GM23338 (cell line): ENCODE measurements around the gene BRD3. TPM values are rescaled to one million over a fixed set of nuclear protein-coding genes. Genes with fewer than 3 reads are reported as not detected.

Experiments
- ATAC-seq: fragments of 200-7000 bp; cut with Tn5 transposase; 3 replicates; pipeline ENCODE4 v1.9.1; 2020
- DNase-seq: peaks from one replicate; pipeline ENCODE4 v3.0.0-alpha.2; 2015; ENCODE audit warnings: low spot score
- H2AFZ ChIP-seq: fragments of 200-600 bp; sonication (generic); 2 replicates; pipeline ENCODE4 v1.8.0; 2016; ENCODE audit warnings: antibody characterized with exemption, mild to moderate bottlenecking, moderate library complexity
- H3F3A ChIP-seq: fragments of 200-600 bp; sonication (generic); replicated peaks from 2 replicates; pipeline ENCODE4 v1.8.0; 2017; ENCODE audit warnings: antibody characterized with exemption, mixed run types, low read depth
- H3K27ac ChIP-seq: fragments of 200-600 bp; sonication (generic); 2 replicates; pipeline ENCODE4 v1.6.1; 2016; ENCODE audit warnings: low read depth
- H3K27me3 ChIP-seq: fragments of 200-600 bp; sonication (generic); 2 replicates; pipeline ENCODE4 v1.8.0; 2016; ENCODE audit warnings: mild to moderate bottlenecking, mixed run types, moderate library complexity; ENCODE audit not compliant: insufficient read depth
- H3K36me3 ChIP-seq: fragments of 200-600 bp; sonication (generic); 2 replicates; pipeline ENCODE4 v1.8.0; 2016; ENCODE audit warnings: mild to moderate bottlenecking; ENCODE audit not compliant: insufficient read depth
- H3K4me1 ChIP-seq: fragments of 200-600 bp; sonication (generic); 2 replicates; pipeline ENCODE4 v1.8.0; 2016; ENCODE audit warnings: mild to moderate bottlenecking, moderate library complexity; ENCODE audit not compliant: insufficient read depth
- H3K4me2 ChIP-seq: fragments of 200-600 bp; sonication (generic); 2 replicates; pipeline ENCODE4 v1.7.1; 2017; ENCODE audit warnings: mixed run types
- H3K4me3 ChIP-seq: fragments of 200-600 bp; sonication (generic); 2 replicates; pipeline ENCODE4 v1.6.1; 2016; ENCODE audit warnings: mixed run types
- H3K79me2 ChIP-seq: fragments of 200-600 bp; sonication (generic); replicated peaks from 2 replicates; pipeline ENCODE4 v1.8.0; 2017; ENCODE audit warnings: mild to moderate bottlenecking; ENCODE audit not compliant: insufficient read depth
- H3K9me2 ChIP-seq: fragments of 200-600 bp; sonication (generic); 2 replicates; pipeline ENCODE4 v1.8.0; 2017; ENCODE audit not compliant: insufficient read depth
- H4K20me1 ChIP-seq: fragments of 200-600 bp; sonication (generic); replicated peaks from 2 replicates; pipeline ENCODE4 v1.8.0; 2017; ENCODE audit warnings: mild to moderate bottlenecking; ENCODE audit not compliant: insufficient read depth
- H3K27ac Mint-ChIP-seq: 2 replicates; pipeline ENCODE4 v1.8.0; 2020; ENCODE audit warnings: inconsistent platforms, mild to moderate bottlenecking, moderate library complexity, mixed read lengths
- H3K27me3 Mint-ChIP-seq: 3 replicates; pipeline ENCODE4 v1.8.0; 2022; ENCODE audit warnings: low read depth, mild to moderate bottlenecking, moderate library complexity, mixed read lengths, inconsistent platforms; ENCODE audit not compliant: insufficient read depth, poor library complexity
- H3K36me3 Mint-ChIP-seq: 3 replicates; pipeline ENCODE4 v1.8.0; 2021; ENCODE audit warnings: low read depth, mild to moderate bottlenecking, inconsistent platforms, moderate library complexity, mixed read lengths
- H3K4me1 Mint-ChIP-seq: 3 replicates; pipeline ENCODE4 v1.8.0; 2020; ENCODE audit warnings: mild to moderate bottlenecking, inconsistent platforms, mixed read lengths
- H3K4me3 Mint-ChIP-seq: 3 replicates; pipeline ENCODE4 v1.8.0; 2021; ENCODE audit warnings: moderate library complexity, mild to moderate bottlenecking, inconsistent platforms, mixed read lengths
- H3K9me3 Mint-ChIP-seq: 3 replicates; pipeline ENCODE4 v1.8.0; 2020; ENCODE audit warnings: moderate library complexity, mild to moderate bottlenecking, inconsistent platforms, mixed read lengths
- CREB1 ChIP-seq: fragments of 250-450 bp; sonication (Bioruptor Pico); IDR thresholded peaks from 2 replicates; pipeline ENCODE4 v1.5.0; 2020; ENCODE audit warnings: low read depth, mild to moderate bottlenecking, moderate library complexity
- CTCF ChIP-seq, 2 experiments: fragments of 200-600 bp in 1 of 2; sonication (generic) in 1 of 2; conservative IDR thresholded peaks; 2 replicates each; pipeline versions ENCODE4 v1.5.1 to v1.6.1; 2016 to 2017; ENCODE audit warnings: antibody characterized with exemption in 2 of 2, low read depth in 2 of 2, mild to moderate bottlenecking in 2 of 2, moderate library complexity in 1 of 2
- EZH2 ChIP-seq: fragments of 200-600 bp; sonication (generic); IDR thresholded peaks from one replicate; pipeline ENCODE4 v1.8.0; 2017; ENCODE audit warnings: antibody characterized with exemption, mild to moderate bottlenecking, low read depth; ENCODE audit not compliant: unreplicated experiment
- EZH2phosphoT487 ChIP-seq: fragments of 200-600 bp; sonication (generic); IDR thresholded peaks from one replicate; pipeline ENCODE4 v1.8.1; 2018; ENCODE audit warnings: antibody characterized with exemption; ENCODE audit not compliant: unreplicated experiment
- JUNB ChIP-seq: IDR thresholded peaks from one replicate; pipeline ENCODE4 v1.6.1; 2016; ENCODE audit warnings: antibody characterized with exemption; ENCODE audit not compliant: unreplicated experiment
- NANOG ChIP-seq: IDR thresholded peaks from 2 replicates; pipeline ENCODE4 v1.6.1; 2016; ENCODE audit warnings: antibody characterized with exemption, borderline replicate concordance
- POLR2AphosphoS5 ChIP-seq: IDR thresholded peaks from 2 replicates; pipeline ENCODE4 v1.6.1; 2016; ENCODE audit warnings: antibody characterized with exemption, low read depth
- ZNF114 ChIP-seq: fragments of 250-450 bp; sonication (Bioruptor Pico); IDR thresholded peaks from 2 replicates; pipeline ENCODE4 v1.5.0; 2020; ENCODE audit warnings: mild to moderate bottlenecking, moderate library complexity
- ZNF331 ChIP-seq: fragments of 250-450 bp; sonication (Bioruptor Pico); IDR thresholded peaks from 2 replicates; pipeline ENCODE4 v1.5.0; 2020; ENCODE audit warnings: low read depth, mild to moderate bottlenecking, moderate library complexity
- polyA plus RNA-seq: library from polyadenylated mRNA; unstranded; fragments of >200 nt; fragmentation: Nextera tagmentation; extraction: Ambion mirVana; gene quantifications from 2 replicates; pipeline ENCODE4 v1.2.1, GENCODE V29; 2016
- total RNA-seq: library from RNA; depleted of rRNA; stranded (reverse); fragments of >200 nt; shearing (Covaris generic); gene quantifications from 2 replicates; pipeline ENCODE4 v1.2.3, GENCODE V29; 2014
- TF ChIP-seq, protein P1 (sequence below): IDR thresholded peaks from 2 replicates; pipeline ENCODE4 v1.6.1; 2016; ENCODE audit warnings: antibody characterized with exemption
- TF ChIP-seq, protein P2 (sequence below): IDR thresholded peaks from one replicate; pipeline ENCODE4 v1.6.1; 2018; ENCODE audit warnings: antibody characterized with exemption; ENCODE audit not compliant: unreplicated experiment

BRD3 gene
- total and polyA plus RNA-seq, 2 experiments from 2014 or later, result 46.0 to 88.0 TPM

- Histone ChIP-seq H3F3A (0 out of 2 replicates have a peak, but pooled peaks cover 5% of the 10 kb centered on the region), H3K4me2 (peak overlapping the region; percentile 74), H3K79me2 (no peaks in the 10 kb centered on the region), H3K27me3 (no peaks in the 10 kb centered on the region), H3K4me3 (peak overlapping the region; percentile 35), H3K4me1 (peaks cover 13% of the 10 kb centered on the region), H3K27ac (no peak overlapping the region), H3K36me3 (no peaks in the 10 kb centered on the region), H2AFZ (peak overlapping the region; percentile 78; the same call in 1 of the 2 replicates), H4K20me1 (no peaks in the 10 kb centered on the region; the same call in 1 of the 2 replicates), H3K9me2 (no peaks in the 10 kb centered on the region)
- Mint-ChIP-seq H3K9me3 (peaks cover 4% of the 10 kb centered on the region; the same call in 1 of the 3 replicates), H3K27me3 (no peaks in the 10 kb centered on the region), H3K27ac (0 out of 2 replicates have a peak overlapping the region, but pooled peaks have one; percentile 3), H3K4me1 (peaks cover 14% of the 10 kb centered on the region), H3K36me3 (peaks cover 6% of the 10 kb centered on the region; the same call in 2 of the 3 replicates), H3K4me3 (peak overlapping the region; percentile 39)
- no peak for DNase-seq
- TF ChIP-seq CREB1 (no peak), EZH2phosphoT487 (no peak), CTCF (conservative IDR thresholded peaks at IDR 0.05; ENCODE audit: low read depth in 2 of 2) (no peak), NANOG (no peak), JUNB (no peak), ZNF331 (CRISPR knock-in tag) (no peak), ZNF114 (CRISPR knock-in tag) (no peak), EZH2 (no peak), POLR2AphosphoS5 (no peak)
- TF ChIP-seq, protein P1, sequence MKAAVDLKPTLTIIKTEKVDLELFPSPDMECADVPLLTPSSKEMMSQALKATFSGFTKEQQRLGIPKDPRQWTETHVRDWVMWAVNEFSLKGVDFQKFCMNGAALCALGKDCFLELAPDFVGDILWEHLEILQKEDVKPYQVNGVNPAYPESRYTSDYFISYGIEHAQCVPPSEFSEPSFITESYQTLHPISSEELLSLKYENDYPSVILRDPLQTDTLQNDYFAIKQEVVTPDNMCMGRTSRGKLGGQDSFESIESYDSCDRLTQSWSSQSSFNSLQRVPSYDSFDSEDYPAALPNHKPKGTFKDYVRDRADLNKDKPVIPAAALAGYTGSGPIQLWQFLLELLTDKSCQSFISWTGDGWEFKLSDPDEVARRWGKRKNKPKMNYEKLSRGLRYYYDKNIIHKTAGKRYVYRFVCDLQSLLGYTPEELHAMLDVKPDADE, result no peak
- TF ChIP-seq, protein P2, sequence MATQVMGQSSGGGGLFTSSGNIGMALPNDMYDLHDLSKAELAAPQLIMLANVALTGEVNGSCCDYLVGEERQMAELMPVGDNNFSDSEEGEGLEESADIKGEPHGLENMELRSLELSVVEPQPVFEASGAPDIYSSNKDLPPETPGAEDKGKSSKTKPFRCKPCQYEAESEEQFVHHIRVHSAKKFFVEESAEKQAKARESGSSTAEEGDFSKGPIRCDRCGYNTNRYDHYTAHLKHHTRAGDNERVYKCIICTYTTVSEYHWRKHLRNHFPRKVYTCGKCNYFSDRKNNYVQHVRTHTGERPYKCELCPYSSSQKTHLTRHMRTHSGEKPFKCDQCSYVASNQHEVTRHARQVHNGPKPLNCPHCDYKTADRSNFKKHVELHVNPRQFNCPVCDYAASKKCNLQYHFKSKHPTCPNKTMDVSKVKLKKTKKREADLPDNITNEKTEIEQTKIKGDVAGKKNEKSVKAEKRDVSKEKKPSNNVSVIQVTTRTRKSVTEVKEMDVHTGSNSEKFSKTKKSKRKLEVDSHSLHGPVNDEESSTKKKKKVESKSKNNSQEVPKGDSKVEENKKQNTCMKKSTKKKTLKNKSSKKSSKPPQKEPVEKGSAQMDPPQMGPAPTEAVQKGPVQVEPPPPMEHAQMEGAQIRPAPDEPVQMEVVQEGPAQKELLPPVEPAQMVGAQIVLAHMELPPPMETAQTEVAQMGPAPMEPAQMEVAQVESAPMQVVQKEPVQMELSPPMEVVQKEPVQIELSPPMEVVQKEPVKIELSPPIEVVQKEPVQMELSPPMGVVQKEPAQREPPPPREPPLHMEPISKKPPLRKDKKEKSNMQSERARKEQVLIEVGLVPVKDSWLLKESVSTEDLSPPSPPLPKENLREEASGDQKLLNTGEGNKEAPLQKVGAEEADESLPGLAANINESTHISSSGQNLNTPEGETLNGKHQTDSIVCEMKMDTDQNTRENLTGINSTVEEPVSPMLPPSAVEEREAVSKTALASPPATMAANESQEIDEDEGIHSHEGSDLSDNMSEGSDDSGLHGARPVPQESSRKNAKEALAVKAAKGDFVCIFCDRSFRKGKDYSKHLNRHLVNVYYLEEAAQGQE, result no peak
- ATAC-seq, result no peak
These were observed 43.5 kb downstream of the BRD3 start for GRCh38 chr9:134024214-134024792.
